Caco-2 (cell line): Measurements from ENCODE around the gene PANK2. TPM values are rescaled to one million over a fixed set of nuclear protein-coding genes. Genes with fewer than 3 reads are reported as not detected.

ENCODE experiments used
- BruUV-seq: library from RNA; stranded (reverse); fragments of 400-500 nt; replicated peaks from 2 replicates; lab custom pipeline; 2021; lab: Mats Ljungman, UMichigan
- CTCF ChIA-PET: fragments of 300-600 bp; sonication (Branson Sonifier 250); formaldehyde crosslinking; loops from one replicate; lab custom pipeline; 2022; ENCODE audit warnings: antibody characterized with exemption; lab: Charles Lee
- POLR2A ChIA-PET: fragments of 300-600 bp; sonication (Branson Sonifier 250); formaldehyde crosslinking; loops from one replicate; lab custom pipeline; 2022; ENCODE audit warnings: antibody characterized with exemption; lab: Charles Lee
- DNase-seq, 2 experiments: peaks; one replicate each; pipeline versions ENCODE4 v3.0.0 to v3.0.0-alpha.2; 2020 to 2022
- H3K27me3 ChIP-seq: replicated peaks from 2 replicates; pipeline ENCODE4 v1.6.0; 2011; ENCODE audit warnings: low read length; ENCODE audit not compliant: control insufficient read depth, insufficient read depth
- H3K36me3 ChIP-seq: 2 replicates; pipeline ENCODE4 v1.5.1; 2011; ENCODE audit warnings: low read length; ENCODE audit not compliant: control insufficient read depth, insufficient read depth
- H3K4me1 ChIP-seq: fragments of 250-450 bp; sonication (Bioruptor Pico); 2 replicates; pipeline ENCODE4 v1.5.1; 2020; ENCODE audit warnings: mild to moderate bottlenecking
- H3K4me3 ChIP-seq: 2 replicates; pipeline ENCODE4 v1.5.1; 2011; ENCODE audit warnings: low read depth, mild to moderate bottlenecking, control low read depth, low read length
- H3K9me3 ChIP-seq: fragments of 250-450 bp; sonication (Bioruptor Pico); 2 replicates; pipeline ENCODE4 v1.5.1; 2020; ENCODE audit warnings: mild to moderate bottlenecking, moderate library complexity
- H3K27ac Mint-ChIP-seq: one replicate; pipeline ENCODE4 v1.8.0; 2022; ENCODE audit warnings: mixed read lengths; ENCODE audit not compliant: unreplicated experiment
- H3K27me3 Mint-ChIP-seq: one replicate; pipeline ENCODE4 v1.8.0; 2022; ENCODE audit warnings: mixed read lengths; ENCODE audit not compliant: insufficient read depth, unreplicated experiment
- H3K36me3 Mint-ChIP-seq: one replicate; pipeline ENCODE4 v1.8.0; 2022; ENCODE audit warnings: mild to moderate bottlenecking, mixed read lengths; ENCODE audit not compliant: insufficient read depth, unreplicated experiment
- H3K4me1 Mint-ChIP-seq: one replicate; pipeline ENCODE4 v1.8.0; 2022; ENCODE audit warnings: low read depth, mixed read lengths; ENCODE audit not compliant: unreplicated experiment
- H3K4me3 Mint-ChIP-seq: one replicate; pipeline ENCODE4 v1.8.0; 2022; ENCODE audit warnings: mild to moderate bottlenecking, moderate library complexity, mixed read lengths; ENCODE audit not compliant: unreplicated experiment
- H3K9me3 Mint-ChIP-seq: one replicate; pipeline ENCODE4 v1.8.0; 2022; ENCODE audit warnings: mixed read lengths; ENCODE audit not compliant: unreplicated experiment
- CTCF ChIP-seq, 2 experiments: fragments of 200-600 bp in 1 of 2; IDR thresholded peaks; 1 replicate in 1 of 2; 2 replicates in 1 of 2; pipeline versions ENCODE4 v1.5.1 to v1.8.0; 2011 to 2022; ENCODE audit warnings: antibody characterized with exemption in 1 of 2, control low read depth in 1 of 2, inconsistent platforms in 1 of 2, low read depth in 1 of 2, low read length in 1 of 2, mild to moderate bottlenecking in 1 of 2, moderate library complexity in 1 of 2; ENCODE audit not compliant: insufficient read depth in 1 of 2, severe bottlenecking in 1 of 2, unreplicated experiment in 1 of 2
- intact Hi-C: fragments of 100-400 bp; cut with micrococcal nuclease; formaldehyde crosslinking; loops from one replicate; pipeline ENCODE4 v1.10.0; 2022; ENCODE audit not compliant: unreplicated experiment
- total RNA-seq: library from RNA; stranded (reverse); gene quantifications from 2 replicates; pipeline ENCODE4 v1.2.3, GENCODE V29; 2022

The PANK2 gene
- total RNA-seq, 1 experiment from 2014 or later = 58.3 TPM

GRCh38 chr20:3909952-3910366, 20.8 kb downstream of the PANK2 start:
- DNase-seq = no peak
- H3K9me3 ChIP-seq = no peaks in the 10 kb centered on the region
- no peak for TF ChIP-seq CTCF (IDR thresholded peaks at IDR 0.05; ENCODE audit: insufficient read depth in 1 of 2, low read depth in 1 of 2, low read length in 1 of 2, severe bottlenecking in 1 of 2, unreplicated experiment in 1 of 2)
- no peaks in the 10 kb centered on the region for H3K27me3 Mint-ChIP-seq
- no peak overlapping the region for H3K4me3 Mint-ChIP-seq
- H3K36me3 ChIP-seq = no peaks in the 10 kb centered on the region; the same call in 1 of the 2 replicates
- H3K27ac Mint-ChIP-seq = peak overlapping the region; percentile 42
- ChIA-PET CTCF (no interaction called here), POLR2A (no interaction called here)
- peaks cover 80% of the 10 kb centered on the region for H3K36me3 Mint-ChIP-seq
- no peaks in the 10 kb centered on the region for H3K27me3 ChIP-seq
- intact Hi-C loops = no loop called here
- no peaks in the 10 kb centered on the region for H3K4me1 ChIP-seq
- H3K4me1 Mint-ChIP-seq = no peaks in the 10 kb centered on the region
- no peaks in the 10 kb centered on the region for H3K9me3 Mint-ChIP-seq
- H3K4me3 ChIP-seq = no peak overlapping the region
- BruUV-seq = no TSS peak

GRCh38 chr20:3910853-3911252, 21.7 kb downstream of the PANK2 start:
- Mint-ChIP-seq H3K27me3 (no peaks in the 10 kb centered on the region), H3K36me3 (peaks cover 84% of the 10 kb centered on the region), H3K4me3 (no peak overlapping the region), H3K27ac (no peak overlapping the region), H3K9me3 (no peaks in the 10 kb centered on the region), H3K4me1 (no peaks in the 10 kb centered on the region)
- H3K4me1 ChIP-seq = no peaks in the 10 kb centered on the region
- ChIA-PET POLR2A (no interaction called here), CTCF (no interaction called here)
- H3K9me3 ChIP-seq = no peaks in the 10 kb centered on the region
- no peak for TF ChIP-seq CTCF (IDR thresholded peaks at IDR 0.05; ENCODE audit: insufficient read depth in 1 of 2, low read depth in 1 of 2, low read length in 1 of 2, severe bottlenecking in 1 of 2, unreplicated experiment in 1 of 2)
- H3K36me3 ChIP-seq = no peaks in the 10 kb centered on the region; the same call in 1 of the 2 replicates
- no peak overlapping the region for H3K4me3 ChIP-seq
- intact Hi-C loops = no loop called here
- H3K27me3 ChIP-seq = no peaks in the 10 kb centered on the region
- BruUV-seq = no TSS peak
- DNase-seq = no peak

- Histone ChIP-seq H3K27me3 (no peaks in the 10 kb centered on the region), H3K4me1 (no peaks in the 10 kb centered on the region), H3K4me3 (no peak overlapping the region), H3K9me3 (no peaks in the 10 kb centered on the region), H3K36me3 (no peaks in the 10 kb centered on the region; the same call in 1 of the 2 replicates)
- Mint-ChIP-seq H3K4me3 (no peak overlapping the region), H3K4me1 (no peaks in the 10 kb centered on the region), H3K27ac (no peak overlapping the region), H3K9me3 (no peaks in the 10 kb centered on the region), H3K27me3 (no peaks in the 10 kb centered on the region), H3K36me3 (peaks cover 95% of the 10 kb centered on the region)
- no peak for TF ChIP-seq CTCF (IDR thresholded peaks at IDR 0.05; ENCODE audit: insufficient read depth in 1 of 2, low read depth in 1 of 2, low read length in 1 of 2, severe bottlenecking in 1 of 2, unreplicated experiment in 1 of 2)
- DNase-seq = no peak
- BruUV-seq = no TSS peak
- ChIA-PET POLR2A (no interaction called here), CTCF (no interaction called here)
- intact Hi-C loops = no loop called here
Observed at GRCh38 chr20:3911956-3912355, 22.8 kb downstream of the PANK2 start.
